ENCODE data around the gene MSL1. TPM values are rescaled to one million over a fixed set of nuclear protein-coding genes. Genes with fewer than 3 reads are reported as not detected.

MSL1 gene
- total RNA-seq, 3 donors from 2014 or later (not counting 1 experiment from before 2014, with no cell fraction given): 99.0 to 124 (median 110) TPM

- H3K4me1 Mint-ChIP-seq: peaks cover 72 to 77% of the 10 kb centered on the region in 2 donors
- H3K27ac Mint-ChIP-seq: peak overlapping the region; percentile 98 to 99
- Histone ChIP-seq H3K4me1 (ENCODE audit: control insufficient read depth, insufficient read depth, low read length) (peaks cover 81% of the 10 kb centered on the region), H3K27ac (ENCODE audit: low read length) (peak overlapping the region; percentile 94), H3K36me3 (ENCODE audit: control insufficient read depth, insufficient read depth, low read length) (no peaks in the 10 kb centered on the region), H3K4me3 (ENCODE audit: low read length) (no peak overlapping the region), H3K9me3 (ENCODE audit: control insufficient read depth, insufficient read depth, low read length) (no peaks in the 10 kb centered on the region), H3K27me3 (ENCODE audit: control insufficient read depth, insufficient read depth, low read length) (no peaks in the 10 kb centered on the region)
- no peak for TF ChIP-seq CTCF (IDR thresholded peaks at IDR 0.05)
- H3K9me3 Mint-ChIP-seq: no peaks in the 10 kb centered on the region
- 55% methylated on average over 5 of the region's 5 CpGs for WGBS (ENCODE audit: insufficient coverage)
- no peaks in the 10 kb centered on the region for H3K27me3 Mint-ChIP-seq (ENCODE audit: low read depth in 2 of 2)
- peak overlapping the region; percentile 77 for H3K4me3 Mint-ChIP-seq
- ATAC-seq (no peak), DNase-seq (no peak)
- intact Hi-C loops (cut with micrococcal nuclease): loop anchor here (10.0 kb wide), 1 partner anchor 331 kb away; no protein-coding TSS in a partner anchor
- H3K36me3 Mint-ChIP-seq: no peaks in the 10 kb centered on the region
Measured at GRCh38 chr17:40105861-40106759, 15.7 kb upstream of the MSL1 start.

GRCh38 chr17:40106760-40107521 lies 14.8 kb upstream of the MSL1 start:
- Mint-ChIP-seq H3K27me3 (ENCODE audit: low read depth in 2 of 2) (no peaks in the 10 kb centered on the region), H3K27ac (peak overlapping the region; percentile 98 to 99), H3K9me3 (no peaks in the 10 kb centered on the region), H3K4me1 (peaks cover 77 to 80% of the 10 kb centered on the region in 2 donors), H3K36me3 (no peaks in the 10 kb centered on the region), H3K4me3 (peak overlapping the region; percentile 77)
- Histone ChIP-seq H3K27me3 (ENCODE audit: control insufficient read depth, insufficient read depth, low read length) (no peaks in the 10 kb centered on the region), H3K4me1 (ENCODE audit: control insufficient read depth, insufficient read depth, low read length) (peaks cover 82% of the 10 kb centered on the region), H3K36me3 (ENCODE audit: control insufficient read depth, insufficient read depth, low read length) (no peaks in the 10 kb centered on the region), H3K9me3 (ENCODE audit: control insufficient read depth, insufficient read depth, low read length) (no peaks in the 10 kb centered on the region), H3K4me3 (ENCODE audit: low read length) (no peak overlapping the region), H3K27ac (ENCODE audit: low read length) (peak overlapping the region; percentile 94)
- WGBS (ENCODE audit: insufficient coverage): 47% methylated on average over 12 of the region's 20 CpGs
- intact Hi-C loops (cut with micrococcal nuclease): loop anchor here (1.0 to 10.0 kb wide), 2 partner anchors 8 to 332 kb away; no protein-coding TSS in a partner anchor
- DNase-seq: peak in 1 of 2 donors; percentile 73
- TF ChIP-seq CTCF (IDR thresholded peaks at IDR 0.05): no peak
- peak; percentile 29 to 30 (median 30) for ATAC-seq

GRCh38 chr17:40107522-40108174 lies 14.1 kb upstream of the MSL1 start:
- Histone ChIP-seq H3K4me1 (ENCODE audit: control insufficient read depth, insufficient read depth, low read length) (peaks cover 89% of the 10 kb centered on the region), H3K27me3 (ENCODE audit: control insufficient read depth, insufficient read depth, low read length) (no peaks in the 10 kb centered on the region), H3K27ac (ENCODE audit: low read length) (peak overlapping the region; percentile 94), H3K4me3 (ENCODE audit: low read length) (no peak overlapping the region), H3K36me3 (ENCODE audit: control insufficient read depth, insufficient read depth, low read length) (no peaks in the 10 kb centered on the region), H3K9me3 (ENCODE audit: control insufficient read depth, insufficient read depth, low read length) (no peaks in the 10 kb centered on the region)
- ATAC-seq (peak; percentile 2 to 9 (median 7)), DNase-seq (peak in 1 of 2 donors; percentile 68)
- Mint-ChIP-seq H3K9me3 (no peaks in the 10 kb centered on the region), H3K4me3 (peak overlapping the region; percentile 77), H3K4me1 (peaks cover 84 to 87% of the 10 kb centered on the region in 2 donors), H3K36me3 (no peaks in the 10 kb centered on the region), H3K27me3 (ENCODE audit: low read depth in 2 of 2) (no peaks in the 10 kb centered on the region), H3K27ac (peak overlapping the region; percentile 98 to 99)
- intact Hi-C loops (cut with micrococcal nuclease): loop anchor here (1.0 to 10.0 kb wide), 3 partner anchors 8 to 333 kb away; no protein-coding TSS in a partner anchor
- no peak for TF ChIP-seq CTCF (IDR thresholded peaks at IDR 0.05)
- 17% methylated on average over 5 of the region's 5 CpGs for WGBS (ENCODE audit: insufficient coverage)
